ENCODE results near the gene SKP1.

The SKP1 gene

DNA sequence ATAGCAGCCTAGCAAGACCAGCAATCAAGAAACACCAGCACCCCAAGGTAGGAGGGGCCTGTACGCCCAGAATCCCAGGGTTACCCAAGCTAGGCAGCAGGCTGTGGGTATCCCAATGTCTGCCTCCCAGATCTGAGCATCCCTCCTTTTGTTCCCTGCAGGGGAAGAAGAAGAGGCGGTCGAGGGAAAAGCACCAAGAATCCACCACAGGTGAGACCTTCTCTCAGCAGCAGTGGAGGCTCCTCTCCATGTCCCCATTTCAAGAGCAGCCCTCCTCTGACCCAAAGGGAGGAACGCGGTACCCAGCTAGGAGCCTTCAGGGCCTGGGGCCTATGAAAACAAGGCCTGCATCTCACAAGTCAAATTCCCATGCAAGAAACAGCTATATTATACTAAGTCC lies 33.3 kb downstream of the SKP1 start:
- no peak for DNase-seq

DNA sequence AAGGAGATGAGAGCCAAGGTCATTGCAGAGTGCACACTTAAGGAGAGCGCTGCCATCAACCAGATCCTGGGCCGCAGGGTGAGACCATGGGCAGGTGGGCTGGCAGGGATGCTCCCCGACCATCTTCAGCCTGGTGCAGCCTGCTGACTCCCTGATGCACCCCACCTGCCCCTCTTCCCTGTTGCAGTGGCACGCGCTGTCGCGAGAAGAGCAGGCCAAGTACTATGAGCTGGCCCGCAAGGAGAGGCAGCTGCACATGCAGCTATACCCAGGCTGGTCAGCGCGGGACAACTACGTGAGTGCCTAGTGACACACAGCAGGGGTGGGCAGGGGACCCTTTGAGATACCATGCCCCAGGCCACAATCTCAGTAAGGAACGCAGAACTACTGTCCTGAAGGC lies 33.9 kb downstream of the SKP1 start:
- DNase-seq, result no peak

DNA sequence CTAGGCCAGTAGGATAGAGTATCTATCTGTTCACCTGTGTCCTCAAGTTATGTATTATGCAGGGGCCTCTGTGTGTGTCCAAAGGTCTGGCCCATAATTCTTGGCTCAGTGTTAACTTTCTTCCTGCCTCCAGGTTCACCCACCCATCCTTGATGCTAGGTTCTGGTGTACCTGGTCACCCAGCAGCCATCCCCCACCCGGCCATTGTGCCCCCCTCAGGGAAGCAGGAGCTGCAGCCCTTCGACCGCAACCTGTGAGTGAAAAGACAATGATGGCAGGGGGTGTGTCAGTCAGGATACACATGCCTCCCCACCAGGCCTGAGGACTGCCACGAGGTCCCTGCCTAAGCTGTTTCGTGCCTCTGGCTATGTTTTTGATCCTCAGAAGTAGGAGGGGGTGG lies 34.7 kb downstream of the SKP1 start:
- no peak for DNase-seq

DNA sequence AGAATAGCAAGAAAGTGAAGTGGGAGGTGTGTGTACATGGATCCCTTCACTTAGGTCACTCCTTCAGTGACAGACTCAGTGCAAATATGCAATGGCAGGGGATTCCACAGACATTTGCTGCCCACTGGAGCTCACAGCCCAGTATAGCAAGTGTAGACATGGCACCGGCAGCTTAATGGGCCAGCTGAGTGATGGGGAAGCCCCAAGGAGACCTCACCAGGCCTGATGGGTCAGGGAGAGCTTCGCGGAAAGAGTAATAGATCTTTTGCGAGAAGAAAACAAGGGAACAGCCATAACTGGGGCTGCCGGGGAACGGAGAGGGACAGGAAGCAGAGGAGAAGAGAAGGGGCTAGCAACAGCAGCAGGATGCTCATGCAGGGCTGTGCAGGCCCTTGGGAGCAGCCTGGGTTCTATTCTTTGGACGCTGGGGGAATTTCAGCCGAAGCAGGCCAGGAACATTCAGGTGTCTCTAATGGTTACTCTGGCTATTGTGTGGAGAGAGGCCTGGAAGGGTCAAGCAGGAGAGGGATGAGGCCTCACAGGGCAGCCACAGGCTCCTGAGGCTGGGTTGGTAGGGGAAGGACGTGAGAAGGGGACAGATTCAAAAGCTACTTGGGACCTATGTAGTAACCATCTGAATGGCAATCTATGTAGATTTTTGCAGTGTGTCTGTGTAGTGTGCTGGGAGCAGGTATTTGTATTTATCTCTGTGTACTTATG lies 35.3 kb downstream of the SKP1 start:
- no peak for DNase-seq

DNA sequence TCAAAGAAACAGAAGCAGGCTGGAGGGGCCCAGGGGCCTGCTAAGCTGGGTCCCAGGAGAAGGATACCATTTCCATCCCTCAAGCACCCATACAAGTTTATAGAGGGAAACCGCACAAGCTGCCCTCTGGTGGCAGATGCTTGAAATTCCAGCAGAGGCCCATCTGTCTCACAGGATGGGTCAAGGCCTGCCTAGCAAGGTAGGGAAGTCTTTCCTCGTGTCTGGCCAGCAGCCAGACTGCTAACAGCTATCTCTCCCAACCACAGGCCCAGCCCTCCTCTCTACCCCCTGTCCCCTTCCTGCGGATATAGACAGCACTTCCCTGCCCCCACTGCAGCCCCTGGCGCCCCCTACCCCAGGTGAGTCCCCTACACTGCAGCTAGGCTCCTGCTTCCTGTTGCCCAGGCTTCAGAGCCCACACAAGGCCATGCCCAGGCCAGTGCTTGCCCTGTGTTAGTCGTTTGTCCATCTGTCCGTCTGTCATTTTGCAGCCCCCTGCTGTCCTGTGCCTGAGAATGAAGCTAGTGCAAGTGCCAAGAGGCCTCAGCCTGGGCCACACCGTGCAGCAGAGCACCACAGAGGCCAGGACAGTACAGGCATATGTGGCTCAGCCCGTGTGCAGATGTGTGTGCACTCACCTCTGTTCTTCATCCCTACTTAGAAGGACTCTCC lies 36.1 kb downstream of the SKP1 start:
- DNase-seq, result peak; percentile 28 to 57 (median 36)

DNA sequence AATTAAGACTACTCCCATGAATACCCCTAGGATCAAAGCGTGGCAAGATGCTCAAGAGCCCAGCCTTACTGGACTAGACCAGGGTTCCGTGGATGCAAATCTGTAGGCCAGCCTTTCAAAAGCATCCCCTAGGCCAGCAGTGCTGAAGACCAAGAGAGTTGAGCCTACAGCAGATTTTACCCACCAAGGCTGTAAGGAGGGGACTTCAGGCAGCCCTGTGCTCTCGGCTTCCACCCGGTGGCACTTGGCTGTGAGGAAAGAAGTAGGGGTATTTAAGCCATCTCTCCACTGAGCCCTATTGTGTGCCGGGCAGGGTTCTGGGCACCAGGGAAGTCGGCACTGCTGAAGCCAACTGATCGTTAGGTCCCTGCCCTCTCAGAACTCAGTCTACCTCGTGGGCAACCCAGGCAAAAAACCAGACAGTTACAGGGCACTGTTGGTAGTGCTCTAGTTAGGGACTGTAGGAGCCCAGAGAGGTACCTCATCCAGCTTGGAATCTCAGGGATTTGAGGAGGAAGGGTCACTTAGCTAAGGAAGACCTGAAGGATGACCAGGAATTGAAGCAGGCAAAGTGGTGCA lies 36.8 kb downstream of the SKP1 start:
- DNase-seq, result no peak

DNA sequence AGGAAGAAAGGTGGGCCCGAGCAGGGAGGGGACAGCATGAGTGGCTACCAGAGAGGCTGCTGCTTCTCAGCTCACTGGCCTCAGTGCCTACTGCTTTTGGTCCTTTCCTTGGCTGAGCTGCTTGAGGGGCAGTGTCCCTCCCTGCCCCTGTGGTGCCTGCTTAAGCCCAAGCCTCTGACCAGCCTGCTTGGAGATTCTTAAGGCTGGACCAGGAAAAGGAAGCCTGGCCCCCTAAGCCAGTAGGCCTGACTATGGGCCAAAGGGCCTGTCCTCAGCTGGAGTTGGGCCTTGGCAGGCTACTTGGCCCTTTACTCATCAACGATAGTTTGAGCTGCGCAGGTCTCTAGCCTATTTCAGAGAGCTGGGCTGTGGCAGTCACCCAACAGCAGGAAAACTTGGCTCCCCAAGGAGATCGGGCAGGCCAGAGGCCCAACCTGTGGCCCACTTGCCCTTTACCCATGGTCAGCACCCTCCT lies 37.3 kb downstream of the SKP1 start:
- DNase-seq, result no peak

DNA sequence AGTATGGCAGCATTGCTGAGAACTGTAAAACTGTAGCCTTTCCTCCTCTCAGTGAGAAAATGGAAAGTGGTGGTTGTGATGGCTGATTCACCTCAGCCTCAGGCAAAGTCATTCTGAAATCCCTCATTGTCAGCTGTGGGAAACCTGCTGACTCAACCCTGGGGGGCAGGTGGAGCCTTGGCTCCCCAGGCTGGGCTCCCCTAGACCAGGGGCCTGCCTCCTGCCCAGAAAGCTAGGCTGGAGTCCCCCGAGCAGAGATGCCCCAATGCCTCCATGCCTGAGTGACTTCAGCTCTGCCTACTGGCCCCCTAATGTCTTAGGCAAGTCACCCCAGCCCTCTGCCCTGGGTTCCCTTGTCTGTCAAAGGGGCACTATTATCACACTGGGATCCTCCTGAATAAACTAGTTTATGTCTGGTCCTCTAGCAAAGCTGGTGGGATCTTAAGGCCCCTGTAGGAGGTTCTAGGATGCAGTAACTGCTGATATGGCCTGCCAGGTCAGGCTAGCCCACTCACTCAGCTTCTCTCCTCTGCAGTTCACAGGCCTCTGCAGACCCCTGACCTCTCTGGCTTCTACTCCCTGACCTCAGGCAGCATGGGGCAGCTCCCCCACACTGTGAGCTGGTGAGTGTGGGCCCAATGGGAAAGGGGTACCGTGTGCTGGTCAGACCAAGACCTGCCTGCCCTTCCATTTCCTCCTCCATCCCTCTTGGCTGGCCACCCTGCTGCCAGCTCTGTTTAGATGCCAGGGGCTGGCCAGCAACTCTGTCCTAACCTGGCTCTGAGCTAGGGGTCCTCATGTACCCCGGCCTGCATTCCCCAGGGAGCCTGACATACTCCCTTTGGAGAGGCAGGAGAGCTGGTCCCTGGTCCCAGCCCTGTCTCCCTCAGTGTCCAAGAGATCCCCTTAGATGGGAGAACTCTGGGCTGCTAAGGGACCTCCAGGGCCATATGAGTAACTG lies 38.1 kb downstream of the SKP1 start:
- no peak for DNase-seq

DNA sequence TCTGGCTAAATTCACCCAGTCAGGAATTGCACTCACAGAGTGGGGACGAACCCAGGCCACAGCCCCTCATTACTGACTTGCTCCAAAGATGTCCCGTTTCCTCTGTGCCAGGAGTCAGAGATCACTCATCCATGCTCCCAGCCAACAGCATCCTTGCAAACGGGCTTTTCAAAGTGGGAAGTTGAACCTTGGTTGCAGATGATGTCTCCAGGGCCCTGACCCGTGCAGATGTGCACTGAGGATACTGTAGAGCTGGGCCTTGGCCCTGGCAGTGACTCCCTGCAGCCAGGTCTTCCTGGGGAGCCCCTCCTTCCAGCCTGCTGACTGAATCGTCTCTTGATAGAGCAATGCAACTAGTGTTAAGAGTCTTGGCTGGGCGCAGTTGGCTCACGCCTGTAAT lies 40.0 kb downstream of the SKP1 start:
- DNase-seq, result no peak

DNA sequence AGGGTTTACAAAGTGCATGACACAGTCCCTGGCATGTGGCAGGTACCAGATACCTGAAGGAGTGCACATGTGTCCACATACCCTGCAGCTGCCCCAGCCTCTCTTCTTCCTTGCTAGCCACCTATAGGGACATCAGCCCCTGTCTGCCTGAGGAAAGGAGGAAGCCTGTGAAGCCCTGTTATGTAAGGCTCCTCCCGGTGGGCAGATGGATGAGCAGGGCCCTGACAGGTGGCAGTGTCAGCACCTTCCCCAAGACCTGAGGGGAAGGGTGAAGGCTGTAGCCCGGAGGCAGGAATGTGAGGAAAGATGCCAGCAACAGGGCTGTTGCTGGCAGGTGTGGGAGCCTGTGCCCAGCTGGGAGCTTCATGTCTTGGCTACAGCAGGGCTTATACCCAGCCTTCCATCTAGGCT lies 40.5 kb downstream of the SKP1 start:
- no peak for DNase-seq

DNA sequence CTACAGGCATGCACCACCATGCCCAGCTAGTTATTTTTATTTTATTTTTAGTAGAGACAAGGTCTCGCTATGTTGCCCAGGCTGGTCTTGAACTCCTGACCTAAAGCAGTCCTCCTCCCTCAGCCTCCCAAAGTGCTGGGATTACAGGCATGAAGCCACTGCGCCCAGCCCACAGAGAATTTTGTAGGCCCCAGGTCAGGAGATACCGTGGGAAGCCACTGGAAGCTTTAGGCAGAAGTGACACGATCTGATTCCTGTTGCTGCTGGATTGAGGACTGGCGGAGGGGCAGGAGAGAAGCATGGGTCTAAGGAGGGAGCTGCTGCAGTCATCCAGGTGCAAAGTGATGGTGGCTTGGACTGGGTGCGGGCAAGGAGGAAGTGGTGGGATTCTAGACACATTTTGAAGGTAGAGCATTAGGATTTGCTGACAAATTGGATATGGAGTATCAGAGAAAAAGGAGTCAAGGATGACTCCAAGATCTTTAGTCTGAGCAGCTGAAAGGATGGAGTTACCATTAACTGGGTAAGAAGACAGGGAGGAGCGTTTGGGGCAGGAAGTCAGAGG lies 41.6 kb downstream of the SKP1 start:
- DNase-seq, result no peak

DNA sequence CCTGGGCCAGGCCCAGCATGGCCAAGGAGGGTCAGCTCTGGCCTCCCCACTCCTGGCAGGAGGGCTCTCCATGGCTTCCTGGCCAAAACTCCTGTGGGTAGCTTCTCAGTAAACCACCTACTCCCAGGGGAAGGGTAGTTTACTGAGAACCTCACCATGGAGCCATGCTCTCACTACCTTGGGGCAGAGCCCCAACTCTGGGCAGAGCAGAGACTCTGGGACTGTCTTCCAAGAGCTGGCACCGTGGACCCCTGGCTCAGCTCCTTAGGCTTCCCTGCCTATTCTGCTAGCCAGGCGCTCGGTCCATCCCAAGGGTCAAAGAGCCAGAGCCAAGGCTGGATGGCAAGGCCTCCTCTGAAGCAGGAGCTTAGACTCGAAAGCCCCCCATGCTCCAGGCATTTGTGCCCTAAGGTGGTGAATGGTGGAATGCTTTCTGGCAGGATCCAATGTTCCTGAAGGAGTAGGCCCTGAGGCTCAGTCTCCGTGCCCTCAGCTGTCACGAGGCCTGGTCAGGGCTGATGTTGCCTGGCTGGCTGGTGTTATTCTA lies 42.7 kb downstream of the SKP1 start:
- no peak for DNase-seq

DNA sequence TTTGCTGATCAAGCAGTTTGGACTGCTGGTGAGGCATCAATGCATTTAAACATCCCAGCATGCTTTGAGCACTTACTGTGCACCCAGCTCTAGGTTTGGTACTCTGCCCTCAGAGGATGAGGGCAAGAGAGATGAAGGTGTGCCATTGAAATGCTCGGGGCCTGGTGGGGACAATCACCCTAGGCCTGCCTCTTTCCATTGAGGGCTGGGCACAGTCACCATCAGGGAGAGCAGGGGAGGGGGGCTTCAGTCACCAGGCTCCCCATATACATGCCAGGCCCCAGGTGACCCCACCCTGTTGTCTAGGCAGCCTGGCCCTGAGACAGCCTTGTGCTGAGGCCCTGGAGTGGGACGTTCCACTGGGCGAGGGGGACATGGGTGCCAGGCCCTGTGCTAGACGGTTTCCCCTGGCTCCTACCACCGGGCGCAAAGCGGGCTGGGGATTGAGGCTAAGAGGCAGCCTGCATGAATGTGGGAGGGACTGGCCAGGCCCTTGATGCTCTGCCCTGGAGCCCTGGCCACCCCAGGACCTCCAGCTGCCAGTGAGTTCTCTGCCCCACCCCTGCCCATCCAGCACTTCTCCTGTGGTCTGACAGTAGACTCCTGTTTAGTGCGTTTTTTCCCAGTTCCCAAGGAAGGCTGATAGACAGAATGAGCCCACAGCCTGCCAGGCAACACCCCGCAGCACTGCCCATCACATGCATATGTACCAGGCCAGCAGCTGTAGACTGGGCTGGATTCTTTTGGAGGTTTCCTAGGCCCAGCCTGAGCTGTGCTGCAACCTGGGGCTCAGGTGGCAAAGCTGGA lies 43.4 kb downstream of the SKP1 start:
- no peak for DNase-seq

DNA sequence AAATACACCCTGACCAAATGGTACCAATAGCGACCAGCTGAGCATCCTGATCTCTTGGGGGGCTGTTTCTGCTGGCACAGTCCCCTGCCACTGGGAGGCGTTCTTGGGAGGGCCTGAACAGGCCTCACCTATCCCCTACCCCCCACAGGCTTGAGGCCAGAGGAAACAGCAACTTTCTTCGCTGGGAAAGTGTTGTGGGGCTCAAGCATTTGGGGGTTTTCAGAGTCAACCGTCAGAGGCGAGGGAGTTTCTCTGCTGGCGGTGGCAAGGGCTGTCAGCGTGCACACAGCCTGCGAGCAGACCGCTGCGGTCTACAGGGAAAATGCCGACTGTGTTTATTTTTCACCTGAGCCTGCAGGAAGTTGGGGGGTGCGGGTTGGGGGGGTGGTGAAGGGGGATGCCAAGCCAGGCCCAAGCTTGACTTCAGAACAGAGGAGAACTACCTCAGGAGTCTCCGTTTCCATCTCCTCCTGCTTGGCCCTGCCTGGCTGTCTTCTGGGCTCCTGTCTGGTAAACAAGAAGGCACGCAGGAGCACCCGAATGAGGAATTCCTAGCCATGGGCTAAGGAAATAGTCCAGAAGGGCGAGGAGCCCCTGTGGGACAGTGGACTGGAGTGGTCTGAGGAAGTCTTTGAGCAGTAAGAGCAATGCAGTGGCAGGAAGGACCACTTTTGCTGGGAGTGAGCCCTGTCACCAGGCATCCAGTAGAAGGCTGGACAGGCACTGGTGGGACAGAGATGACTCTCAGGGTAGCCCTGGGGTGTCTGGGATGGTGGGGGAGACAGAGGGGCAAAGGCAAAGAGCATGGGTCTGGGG lies 44.2 kb downstream of the SKP1 start:
- no peak for DNase-seq

DNA sequence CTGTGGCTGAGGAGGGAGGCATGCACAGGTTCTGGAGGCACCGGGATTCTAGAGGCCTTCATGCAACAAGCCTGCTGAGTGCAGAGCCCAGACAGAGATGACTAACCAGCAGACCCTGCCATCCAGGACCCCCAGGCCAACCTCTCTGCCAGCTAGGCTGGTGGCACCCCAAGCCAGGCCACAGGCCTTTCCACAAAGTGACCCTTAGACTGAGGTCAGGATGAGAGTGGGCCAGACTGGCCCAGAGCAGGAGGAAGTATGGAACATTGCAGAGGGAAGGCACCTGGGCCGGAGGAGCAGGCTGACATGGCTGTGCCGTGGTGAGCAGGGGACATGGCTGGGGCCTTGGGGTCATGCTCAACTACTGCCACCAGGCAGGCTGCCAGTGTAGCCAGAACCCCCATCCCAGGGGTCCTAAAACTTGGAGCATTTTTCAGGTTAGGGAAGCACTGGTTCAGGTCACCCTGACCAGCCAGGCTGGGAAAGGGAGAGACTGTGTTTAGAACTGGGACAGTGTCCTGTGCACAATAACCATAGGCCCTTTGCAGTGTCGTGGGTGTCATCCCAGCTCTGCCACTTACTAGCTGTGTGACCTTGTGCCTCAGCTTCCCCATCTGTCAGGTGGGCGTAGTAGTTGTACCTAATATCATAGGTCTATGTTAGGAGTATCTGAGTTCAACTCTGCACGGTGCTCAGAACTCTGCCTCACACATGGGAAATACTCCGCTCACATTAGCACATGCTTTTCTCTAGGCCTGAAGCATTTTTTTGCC lies 45.0 kb downstream of the SKP1 start:
- no peak for DNase-seq

DNA sequence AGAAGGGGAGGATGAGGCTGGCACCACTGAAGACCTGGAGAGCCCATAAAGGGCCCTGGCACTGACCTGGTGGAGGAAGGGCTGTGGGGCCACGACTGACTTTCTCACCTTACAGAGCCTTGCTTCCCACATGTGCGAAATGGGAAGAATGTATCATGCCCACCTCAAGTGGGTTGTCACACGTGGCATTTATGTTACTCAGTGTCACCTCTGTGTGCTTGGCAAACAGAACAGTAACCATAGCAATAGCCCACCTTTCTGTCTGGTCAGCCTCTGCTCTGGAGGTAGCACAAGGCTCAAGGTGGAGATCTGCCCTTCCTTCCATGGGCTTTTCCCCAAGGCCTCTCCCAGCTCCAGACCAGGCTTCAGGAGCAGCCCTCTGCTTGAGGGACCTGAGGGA lies 45.6 kb downstream of the SKP1 start:
- DNase-seq, result no peak

DNA sequence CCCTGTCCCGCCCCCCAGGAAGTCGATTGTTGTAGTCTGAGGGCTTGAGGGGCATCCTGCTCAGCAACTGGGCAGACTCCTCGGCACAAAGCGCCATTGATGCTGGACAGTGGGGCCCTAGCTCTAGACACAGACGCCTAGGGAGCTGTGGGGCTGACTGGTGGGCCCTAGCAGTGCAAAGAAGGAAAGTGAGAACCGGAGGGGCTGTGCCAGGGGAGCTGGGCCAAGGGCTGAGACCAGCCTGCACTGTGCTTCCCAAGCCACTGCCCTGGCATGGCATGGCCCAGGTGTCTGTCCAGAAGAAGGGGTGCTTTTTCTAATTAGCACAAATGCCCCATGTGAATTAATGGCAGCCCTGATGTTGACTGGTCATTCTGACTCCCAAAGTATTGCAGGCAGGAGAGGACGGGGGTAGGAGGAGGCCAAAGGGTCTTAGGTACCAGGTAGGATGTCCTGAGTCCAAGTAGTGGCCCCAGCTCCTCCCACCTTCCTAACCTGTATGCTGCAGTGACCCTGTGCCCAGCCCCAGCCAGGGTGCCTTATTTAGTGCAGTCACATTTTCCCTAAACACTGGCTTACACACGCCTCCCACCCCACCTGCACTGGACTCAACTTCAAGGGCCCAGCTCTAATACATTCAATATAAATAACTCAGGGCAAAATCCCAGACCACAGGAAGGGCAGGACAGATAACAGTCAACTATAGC lies 46.4 kb downstream of the SKP1 start:
- no peak for DNase-seq

DNA sequence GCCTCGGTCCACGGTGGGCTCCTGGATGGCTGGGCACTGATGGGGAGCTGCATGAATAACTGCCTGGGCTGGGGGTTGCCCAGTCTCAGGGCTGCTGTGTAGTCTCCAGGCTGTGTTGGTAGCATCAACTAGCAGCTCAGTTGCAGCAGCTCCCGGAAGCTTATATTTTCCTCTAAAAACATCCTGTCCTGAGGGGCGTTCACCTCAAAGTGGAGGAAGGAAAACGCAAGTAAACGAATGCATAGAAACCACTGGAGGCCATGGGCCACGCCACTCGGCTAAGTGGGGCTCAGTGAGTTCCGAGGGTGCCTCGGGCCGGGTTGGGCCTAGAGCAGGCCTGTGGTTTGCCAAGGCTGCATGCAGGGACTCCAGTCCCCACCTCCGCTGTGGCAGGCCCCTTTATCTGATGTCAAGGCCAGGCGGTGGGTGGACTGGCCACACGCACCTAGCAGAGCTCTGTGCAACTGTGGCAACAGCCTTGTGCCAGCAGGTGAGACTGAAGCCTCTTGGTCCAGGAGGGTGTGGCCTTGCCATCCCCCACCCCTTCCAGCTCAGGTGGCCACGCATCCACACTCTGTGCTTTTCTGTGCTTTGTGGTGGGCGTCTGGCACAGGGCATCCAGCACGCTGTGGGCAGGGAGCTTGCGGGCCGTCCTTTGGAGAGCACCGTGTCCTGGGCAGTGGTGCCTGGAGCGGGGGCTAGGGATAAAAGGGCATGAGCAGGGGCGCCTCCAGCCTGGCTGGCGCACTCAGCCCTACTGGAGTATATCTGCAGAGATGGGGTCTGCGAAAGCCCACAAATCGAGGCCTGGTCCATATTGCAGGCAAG lies 47.1 kb downstream of the SKP1 start:
- no peak for DNase-seq

All from NCI-H1417 (cell line).